Caco-2 (cell line): ENCODE measurements around the gene RB1. TPM values are rescaled to one million over a fixed set of nuclear protein-coding genes. Genes with fewer than 3 reads are reported as not detected.
A peak's percentile ranks its signal among the peaks of the same experiment; 100 is the strongest.

ENCODE experiments used
- BruUV-seq: library from RNA; stranded (reverse); fragments of 400-500 nt; replicated peaks from 2 replicates; lab custom pipeline; 2021; lab: Mats Ljungman, UMichigan
- CTCF ChIA-PET: fragments of 300-600 bp; sonication (Branson Sonifier 250); formaldehyde crosslinking; loops from one replicate; lab custom pipeline; 2022; ENCODE audit warnings: antibody characterized with exemption; lab: Charles Lee
- POLR2A ChIA-PET: fragments of 300-600 bp; sonication (Branson Sonifier 250); formaldehyde crosslinking; loops from one replicate; lab custom pipeline; 2022; ENCODE audit warnings: antibody characterized with exemption; lab: Charles Lee
- DNase-seq, 2 experiments: peaks; one replicate each; pipeline versions ENCODE4 v3.0.0 to v3.0.0-alpha.2; 2020 to 2022
- H3K27me3 ChIP-seq: replicated peaks from 2 replicates; pipeline ENCODE4 v1.6.0; 2011; ENCODE audit warnings: low read length; ENCODE audit not compliant: control insufficient read depth, insufficient read depth
- H3K36me3 ChIP-seq: 2 replicates; pipeline ENCODE4 v1.5.1; 2011; ENCODE audit warnings: low read length; ENCODE audit not compliant: control insufficient read depth, insufficient read depth
- H3K4me1 ChIP-seq: fragments of 250-450 bp; sonication (Bioruptor Pico); 2 replicates; pipeline ENCODE4 v1.5.1; 2020; ENCODE audit warnings: mild to moderate bottlenecking
- H3K4me3 ChIP-seq: 2 replicates; pipeline ENCODE4 v1.5.1; 2011; ENCODE audit warnings: low read depth, mild to moderate bottlenecking, control low read depth, low read length
- H3K9me3 ChIP-seq: fragments of 250-450 bp; sonication (Bioruptor Pico); 2 replicates; pipeline ENCODE4 v1.5.1; 2020; ENCODE audit warnings: mild to moderate bottlenecking, moderate library complexity
- H3K27ac Mint-ChIP-seq: one replicate; pipeline ENCODE4 v1.8.0; 2022; ENCODE audit warnings: mixed read lengths; ENCODE audit not compliant: unreplicated experiment
- H3K27me3 Mint-ChIP-seq: one replicate; pipeline ENCODE4 v1.8.0; 2022; ENCODE audit warnings: mixed read lengths; ENCODE audit not compliant: insufficient read depth, unreplicated experiment
- H3K36me3 Mint-ChIP-seq: one replicate; pipeline ENCODE4 v1.8.0; 2022; ENCODE audit warnings: mild to moderate bottlenecking, mixed read lengths; ENCODE audit not compliant: insufficient read depth, unreplicated experiment
- H3K4me1 Mint-ChIP-seq: one replicate; pipeline ENCODE4 v1.8.0; 2022; ENCODE audit warnings: low read depth, mixed read lengths; ENCODE audit not compliant: unreplicated experiment
- H3K4me3 Mint-ChIP-seq: one replicate; pipeline ENCODE4 v1.8.0; 2022; ENCODE audit warnings: mild to moderate bottlenecking, moderate library complexity, mixed read lengths; ENCODE audit not compliant: unreplicated experiment
- H3K9me3 Mint-ChIP-seq: one replicate; pipeline ENCODE4 v1.8.0; 2022; ENCODE audit warnings: mixed read lengths; ENCODE audit not compliant: unreplicated experiment
- CTCF ChIP-seq, 2 experiments: fragments of 200-600 bp in 1 of 2; IDR thresholded peaks; 1 replicate in 1 of 2; 2 replicates in 1 of 2; pipeline versions ENCODE4 v1.5.1 to v1.8.0; 2011 to 2022; ENCODE audit warnings: antibody characterized with exemption in 1 of 2, control low read depth in 1 of 2, inconsistent platforms in 1 of 2, low read depth in 1 of 2, low read length in 1 of 2, mild to moderate bottlenecking in 1 of 2, moderate library complexity in 1 of 2; ENCODE audit not compliant: insufficient read depth in 1 of 2, severe bottlenecking in 1 of 2, unreplicated experiment in 1 of 2
- intact Hi-C: fragments of 100-400 bp; cut with micrococcal nuclease; formaldehyde crosslinking; loops from one replicate; pipeline ENCODE4 v1.10.0; 2022; ENCODE audit not compliant: unreplicated experiment
- total RNA-seq: library from RNA; stranded (reverse); gene quantifications from 2 replicates; pipeline ENCODE4 v1.2.3, GENCODE V29; 2022

Gene RB1
- total RNA-seq, 1 experiment from 2014 or later: 24.1 TPM

GRCh38 chr13:48315969-48316650, 12.6 kb downstream of the RB1 start:
- no TSS peak for BruUV-seq
- no peak for DNase-seq
- Mint-ChIP-seq H3K9me3 (no peaks in the 10 kb centered on the region), H3K27ac (no peak overlapping the region), H3K36me3 (peaks cover 17% of the 10 kb centered on the region), H3K4me3 (no peak overlapping the region), H3K27me3 (no peaks in the 10 kb centered on the region), H3K4me1 (no peaks in the 10 kb centered on the region)
- H3K4me1 ChIP-seq: no peaks in the 10 kb centered on the region
- POLR2A ChIA-PET: no interaction called here
- no peak overlapping the region for H3K4me3 ChIP-seq
- H3K36me3 ChIP-seq: peaks cover 5% of the 10 kb centered on the region; the same call in 1 of the 2 replicates
- H3K9me3 ChIP-seq: peaks cover 3% of the 10 kb centered on the region; the same call in 1 of the 2 replicates
- no peaks in the 10 kb centered on the region for H3K27me3 ChIP-seq
- no peak for TF ChIP-seq CTCF (IDR thresholded peaks at IDR 0.05; ENCODE audit: insufficient read depth in 1 of 2, low read depth in 1 of 2, low read length in 1 of 2, severe bottlenecking in 1 of 2, unreplicated experiment in 1 of 2)
- CTCF ChIA-PET: interaction anchor here (0.6 kb wide), 1 partner anchor 82 kb away, joined by 3 read pairs; no protein-coding TSS in a partner anchor
- intact Hi-C loops: no loop called here

GRCh38 chr13:48316826-48317510, 13.4 kb downstream of the RB1 start:
- Histone ChIP-seq H3K27me3 (no peaks in the 10 kb centered on the region), H3K36me3 (peaks cover 5% of the 10 kb centered on the region; the same call in 1 of the 2 replicates), H3K9me3 (peaks cover 8% of the 10 kb centered on the region), H3K4me1 (no peaks in the 10 kb centered on the region), H3K4me3 (no peak overlapping the region)
- Mint-ChIP-seq H3K4me1 (no peaks in the 10 kb centered on the region), H3K27ac (no peak overlapping the region), H3K4me3 (no peak overlapping the region), H3K27me3 (no peaks in the 10 kb centered on the region), H3K36me3 (peaks cover 17% of the 10 kb centered on the region), H3K9me3 (peaks cover 5% of the 10 kb centered on the region)
- BruUV-seq: no TSS peak
- TF ChIP-seq CTCF (IDR thresholded peaks at IDR 0.05; ENCODE audit: insufficient read depth in 1 of 2, low read depth in 1 of 2, low read length in 1 of 2, severe bottlenecking in 1 of 2, unreplicated experiment in 1 of 2): no peak
- no peak for DNase-seq
- CTCF ChIA-PET: interaction anchor here (0.6 kb wide), 1 partner anchor 170 kb away, joined by 3 read pairs; no protein-coding TSS in a partner anchor
- POLR2A ChIA-PET: no interaction called here
- intact Hi-C loops: no loop called here

- Mint-ChIP-seq H3K9me3 (peaks cover 13% of the 10 kb centered on the region), H3K4me3 (no peak overlapping the region), H3K27me3 (no peaks in the 10 kb centered on the region), H3K27ac (peak overlapping the region; percentile 53), H3K36me3 (peaks cover 17% of the 10 kb centered on the region), H3K4me1 (no peaks in the 10 kb centered on the region)
- POLR2A ChIA-PET: no interaction called here
- no peak for DNase-seq
- Histone ChIP-seq H3K9me3 (peaks cover 13% of the 10 kb centered on the region), H3K4me3 (no peak overlapping the region), H3K4me1 (no peaks in the 10 kb centered on the region), H3K27me3 (no peaks in the 10 kb centered on the region), H3K36me3 (peaks cover 5% of the 10 kb centered on the region; the same call in 1 of the 2 replicates)
- intact Hi-C loops: no loop called here
- TF ChIP-seq CTCF (IDR thresholded peaks at IDR 0.05; ENCODE audit: insufficient read depth in 1 of 2, low read depth in 1 of 2, low read length in 1 of 2, severe bottlenecking in 1 of 2, unreplicated experiment in 1 of 2): no peak
- CTCF ChIA-PET: no interaction called here
- BruUV-seq: no TSS peak
These were observed 14.2 kb downstream of the RB1 start for GRCh38 chr13:48317511-48318376.
